Right renal cortex interstitium (tissue), 3 donors: ENCODE measurements around the gene PXMP4. TPM values are rescaled to one million over a fixed set of nuclear protein-coding genes. Genes with fewer than 3 reads are reported as not detected.

ENCODE experiments used
- DNase-seq, 3 donors: peaks; one replicate each; pipeline ENCODE4 v3.0.0-alpha.2; 2013; ENCODE audit warnings: low read depth in 3 of 3, low spot score in 2 of 3
- polyA plus RNA-seq, 3 donors: library from polyadenylated mRNA; unstranded; fragments of 120-200 nt; gene quantifications; one replicate each; pipeline ENCODE4 v1.2.1, GENCODE V29; 2013; ENCODE audit not compliant: insufficient read length in 3 of 3

PXMP4 gene
- polyA plus RNA-seq, 3 donors = 7.8 to 8.5 (median 8.2) TPM

DNA sequence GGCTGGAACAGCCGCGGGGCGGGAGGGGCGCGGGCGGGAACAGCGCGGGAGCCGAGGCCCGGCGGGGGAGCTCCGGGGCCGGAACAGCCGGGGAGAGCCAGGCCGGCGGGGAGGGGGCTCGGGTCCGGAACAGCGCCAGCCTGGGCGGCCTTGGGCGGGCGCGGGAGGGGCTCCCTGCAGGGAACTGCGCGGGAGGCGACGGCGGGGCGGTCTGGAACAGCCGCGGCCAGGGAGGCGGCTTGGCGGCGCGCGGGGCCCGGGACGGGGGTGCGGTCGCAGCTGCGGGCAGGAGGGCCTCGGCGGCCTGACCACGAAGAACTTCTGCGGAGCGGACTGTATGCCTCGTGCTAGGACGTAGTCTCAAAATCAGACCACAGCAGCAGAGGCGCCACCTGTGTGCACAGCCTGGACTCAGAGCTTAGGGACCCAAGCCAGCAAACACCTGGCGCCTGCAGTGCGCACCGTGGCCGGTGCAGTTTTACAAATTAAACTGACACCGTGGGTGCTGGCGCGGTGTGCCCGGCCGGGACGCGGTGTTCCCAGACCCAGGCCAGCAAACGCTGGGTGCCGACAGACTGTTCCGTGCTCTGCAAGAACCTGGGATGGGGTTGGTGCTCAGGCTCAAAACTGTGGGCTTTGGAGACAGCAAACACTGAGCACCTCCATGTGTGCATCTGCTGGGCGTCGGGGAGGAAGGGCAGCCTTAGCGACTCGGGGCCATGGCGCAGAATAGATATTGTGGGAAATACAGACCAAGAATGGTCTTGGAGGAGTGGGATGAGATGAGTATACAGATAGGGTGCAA, 12.3 kb upstream of the PXMP4 start:
- peak in 2 of 3 donors; percentile 53 to 75 for DNase-seq

DNA sequence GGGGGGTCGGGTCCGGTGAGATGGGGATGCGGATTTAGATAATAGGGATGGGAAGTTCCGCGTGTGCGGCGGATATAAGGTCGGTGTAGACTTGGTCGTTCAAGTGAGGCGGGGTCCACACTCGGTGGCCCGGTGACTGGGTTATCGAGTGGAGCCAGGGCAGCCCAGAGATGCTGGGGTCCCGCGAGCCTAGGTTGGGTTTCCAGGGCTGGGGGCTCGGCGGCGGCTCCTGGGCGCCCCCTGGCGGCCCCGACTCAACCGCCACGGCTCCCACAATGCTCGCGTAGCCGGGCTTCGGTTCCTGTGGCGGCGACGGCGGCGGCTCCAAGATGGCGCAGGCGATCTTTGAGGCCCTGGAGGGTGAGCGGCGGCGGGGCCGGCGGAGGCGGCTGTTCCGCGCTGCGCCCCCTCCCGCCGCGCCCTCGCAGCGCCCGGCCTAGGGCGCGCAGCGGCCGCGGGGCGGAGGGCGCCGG, 11.6 kb upstream of the PXMP4 start, which contains the start of gene ZNF341:
TSS of gene ZNF341 (plus strand) at position 304 of the 473 bp plus-strand sequence. CDS start at position 330, 26 bp downstream.
- DNase-seq = peak in 2 of 3 donors; percentile 20 to 84

GRCh38 chr20:33730946-33731692, 11.0 kb upstream of the PXMP4 start:
- DNase-seq = no peak

DNA sequence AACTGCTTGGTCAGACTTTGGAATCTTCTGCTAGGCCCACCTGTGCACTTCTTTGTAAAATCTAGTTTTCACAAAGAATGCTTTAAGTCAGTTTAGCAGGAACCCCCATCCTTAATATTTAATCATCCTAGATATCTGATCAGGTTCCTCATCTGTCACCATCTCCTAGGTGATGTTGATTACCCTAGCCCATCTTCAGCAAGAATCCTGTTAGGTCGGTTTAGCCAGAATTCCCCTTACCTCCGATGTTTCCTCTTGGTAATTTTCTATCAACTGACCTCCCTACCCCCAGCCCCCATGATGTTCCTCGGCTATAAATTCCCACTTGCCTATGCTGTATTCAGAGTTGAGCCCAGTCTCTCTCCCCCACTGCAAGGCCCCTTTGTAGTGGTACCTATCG, 9.0 kb upstream of the PXMP4 start:
- no peak for DNase-seq

DNA sequence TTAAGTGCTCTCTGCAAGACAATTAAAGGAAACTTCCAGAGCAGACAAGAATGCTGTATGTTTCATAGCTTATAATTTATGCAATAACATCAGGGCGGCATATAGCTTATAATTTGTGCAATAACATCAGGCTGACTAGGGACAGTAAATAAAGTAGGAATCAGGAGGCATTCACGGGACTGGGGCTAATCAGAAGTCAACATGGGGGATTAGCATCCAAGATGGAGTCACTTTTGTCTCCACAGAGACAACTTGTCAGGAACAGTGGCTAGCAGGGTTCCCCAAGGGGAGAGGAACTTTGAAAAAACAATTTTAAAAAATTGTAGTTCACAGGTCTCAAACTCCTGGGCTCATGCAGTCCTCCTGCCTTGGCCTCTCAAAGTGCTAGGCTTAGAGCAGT, 8.4 kb upstream of the PXMP4 start:
- DNase-seq = no peak

DNA sequence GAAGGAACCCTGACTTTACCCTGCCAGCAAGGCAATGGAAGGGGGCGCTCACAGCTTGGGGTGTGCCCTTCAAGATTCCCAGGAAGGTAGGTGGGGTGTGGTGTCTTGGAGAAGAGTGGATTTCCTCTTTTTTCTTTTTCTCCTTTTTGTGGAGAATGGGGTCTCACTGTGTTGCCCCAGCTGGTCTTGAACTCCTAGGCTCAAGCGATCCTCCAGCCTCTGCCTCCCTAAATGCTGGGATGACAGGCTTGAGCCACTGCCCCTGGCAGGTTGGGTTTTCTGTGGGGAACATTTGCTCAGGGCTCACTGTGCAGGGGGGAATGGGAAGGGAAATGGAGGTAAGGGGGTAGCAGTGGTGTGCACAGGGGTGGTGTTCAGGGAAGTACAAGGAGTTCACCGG, 7.7 kb upstream of the PXMP4 start:
- DNase-seq = no peak

DNA sequence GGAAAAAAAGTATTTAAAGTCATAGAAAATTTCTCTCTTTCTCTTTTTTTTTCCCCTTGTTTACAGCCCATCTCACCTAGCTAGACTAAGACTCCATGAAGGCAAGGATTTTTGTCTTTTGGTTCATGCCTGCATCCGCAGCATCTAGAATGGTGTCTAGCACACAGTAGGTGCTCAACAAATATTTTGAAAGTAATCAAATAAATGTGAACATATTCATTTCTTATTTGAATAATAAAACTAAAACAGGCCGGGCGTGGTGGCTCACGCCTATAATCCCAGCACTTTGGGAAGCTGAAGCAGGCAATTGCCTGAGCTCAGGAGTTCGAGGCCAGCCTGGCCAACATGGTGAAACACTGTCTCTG, 7.0 kb upstream of the PXMP4 start:
- DNase-seq = no peak

GRCh38 chr20:33725607-33726264, 5.6 kb upstream of the PXMP4 start:
- no peak for DNase-seq

DNA sequence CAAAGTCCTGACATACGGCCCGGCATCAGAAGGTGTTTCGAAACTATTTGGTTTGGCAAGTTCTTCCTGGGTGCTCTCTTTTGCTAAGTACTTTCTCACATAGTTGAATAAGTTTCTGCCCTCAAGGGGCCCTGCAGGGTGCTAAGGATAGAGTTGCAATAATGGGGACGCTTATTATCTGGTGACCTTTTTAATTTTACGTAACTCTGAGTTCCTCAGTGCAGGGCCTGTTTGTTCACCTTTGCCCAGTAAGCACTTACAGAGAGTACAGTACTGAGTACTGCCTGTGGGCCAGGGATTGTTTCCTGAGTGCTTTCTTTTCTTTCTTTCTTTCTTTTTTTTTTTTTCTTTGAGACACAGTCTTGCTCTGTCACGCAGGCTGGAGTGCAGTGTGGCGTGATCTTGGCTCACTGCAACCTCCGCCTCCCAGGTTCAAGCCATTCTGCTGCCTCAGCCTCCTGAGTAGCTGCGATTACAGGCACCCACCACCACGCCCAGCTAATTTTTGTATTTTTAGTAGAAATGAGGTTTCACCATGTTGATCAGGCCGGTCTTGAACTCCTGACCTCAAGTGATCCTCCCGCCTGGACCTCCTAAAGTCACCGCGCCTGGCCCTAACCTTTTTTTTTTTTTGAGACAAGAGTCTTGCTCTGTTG, 4.5 kb upstream of the PXMP4 start:
- DNase-seq = no peak

GRCh38 chr20:33721391-33722140, 1.5 kb upstream of the PXMP4 start:
- no peak for DNase-seq

- no peak for DNase-seq
These were observed 677 bp downstream of the PXMP4 start for GRCh38 chr20:33719277-33719988.

DNA sequence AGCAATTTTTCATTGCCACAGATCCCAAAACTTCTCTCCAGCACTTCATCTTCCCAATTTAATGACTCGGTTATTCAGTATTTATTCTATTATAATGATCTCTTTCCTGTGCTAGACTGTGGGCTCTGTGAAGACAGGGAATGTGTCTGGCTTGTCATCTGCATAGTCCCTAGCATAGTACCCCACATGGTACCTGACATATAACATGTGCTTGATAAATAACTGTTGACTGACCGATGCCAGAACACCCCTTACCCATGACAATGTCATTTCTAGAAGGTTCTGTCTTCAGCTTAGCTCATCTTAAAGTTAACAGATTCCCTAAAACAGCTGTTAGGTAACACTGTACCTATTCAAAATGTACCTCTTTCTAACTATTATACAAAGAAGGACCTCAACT, 3.6 kb downstream of the PXMP4 start:
- no peak for DNase-seq

GRCh38 chr20:33713865-33714367, 6.2 kb downstream of the PXMP4 start:
- DNase-seq = no peak

- no peak for DNase-seq
These were observed 8.7 kb downstream of the PXMP4 start for GRCh38 chr20:33711446-33711738.

GRCh38 chr20:33710681-33711445, 9.2 kb downstream of the PXMP4 start:
- no peak for DNase-seq

- DNase-seq = no peak
These were observed 10.1 kb downstream of the PXMP4 start for GRCh38 chr20:33709905-33710541.

- DNase-seq = no peak
These were observed 10.7 kb downstream of the PXMP4 start for GRCh38 chr20:33709398-33709797.

- no peak for DNase-seq
These were observed 12.4 kb downstream of the PXMP4 start for GRCh38 chr20:33707668-33708067.
